ENCODE results near the gene NAALADL1.

Gene NAALADL1

DNA sequence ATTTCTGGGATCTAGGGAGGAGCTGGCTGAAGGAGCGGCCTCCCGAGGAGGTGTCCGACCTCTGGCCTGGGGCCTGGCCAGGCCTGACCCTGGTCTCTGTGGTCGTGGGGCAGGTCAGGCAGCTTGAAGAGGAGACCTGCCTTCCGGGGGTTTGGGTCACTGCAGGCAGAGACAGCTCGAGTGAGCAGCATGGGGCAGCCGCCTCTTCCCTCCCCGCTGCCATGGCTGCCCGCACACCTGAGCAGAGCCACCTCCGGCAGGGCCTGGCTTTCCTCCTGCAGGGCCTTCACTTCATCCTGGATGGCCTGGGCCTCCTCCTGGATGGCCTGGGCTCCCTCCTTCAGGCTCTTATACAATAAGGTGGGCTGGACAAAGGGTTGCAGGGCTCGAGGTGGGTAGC, 8.0 kb upstream of the NAALADL1 start:
- TF ChIP-seq, protein P1, sequence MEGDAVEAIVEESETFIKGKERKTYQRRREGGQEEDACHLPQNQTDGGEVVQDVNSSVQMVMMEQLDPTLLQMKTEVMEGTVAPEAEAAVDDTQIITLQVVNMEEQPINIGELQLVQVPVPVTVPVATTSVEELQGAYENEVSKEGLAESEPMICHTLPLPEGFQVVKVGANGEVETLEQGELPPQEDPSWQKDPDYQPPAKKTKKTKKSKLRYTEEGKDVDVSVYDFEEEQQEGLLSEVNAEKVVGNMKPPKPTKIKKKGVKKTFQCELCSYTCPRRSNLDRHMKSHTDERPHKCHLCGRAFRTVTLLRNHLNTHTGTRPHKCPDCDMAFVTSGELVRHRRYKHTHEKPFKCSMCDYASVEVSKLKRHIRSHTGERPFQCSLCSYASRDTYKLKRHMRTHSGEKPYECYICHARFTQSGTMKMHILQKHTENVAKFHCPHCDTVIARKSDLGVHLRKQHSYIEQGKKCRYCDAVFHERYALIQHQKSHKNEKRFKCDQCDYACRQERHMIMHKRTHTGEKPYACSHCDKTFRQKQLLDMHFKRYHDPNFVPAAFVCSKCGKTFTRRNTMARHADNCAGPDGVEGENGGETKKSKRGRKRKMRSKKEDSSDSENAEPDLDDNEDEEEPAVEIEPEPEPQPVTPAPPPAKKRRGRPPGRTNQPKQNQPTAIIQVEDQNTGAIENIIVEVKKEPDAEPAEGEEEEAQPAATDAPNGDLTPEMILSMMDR (IDR thresholded peaks at IDR 0.05; ENCODE audit: insufficient read depth, low read length, poor library complexity, severe bottlenecking): no peak
- H3K4me3 ChIP-seq (replicated peaks; ENCODE audit: low read depth, low read length): no peak overlapping the region
- no peaks in the 10 kb centered on the region for H3K36me3 ChIP-seq (ENCODE audit: control insufficient read depth, insufficient read depth, low read length)
- H3K27me3 ChIP-seq (replicated peaks; ENCODE audit: control insufficient read depth, insufficient read depth, low read length): no peaks in the 10 kb centered on the region
- no peak for DNase-seq (ENCODE audit: extremely low read depth, insufficient read length)

DNA sequence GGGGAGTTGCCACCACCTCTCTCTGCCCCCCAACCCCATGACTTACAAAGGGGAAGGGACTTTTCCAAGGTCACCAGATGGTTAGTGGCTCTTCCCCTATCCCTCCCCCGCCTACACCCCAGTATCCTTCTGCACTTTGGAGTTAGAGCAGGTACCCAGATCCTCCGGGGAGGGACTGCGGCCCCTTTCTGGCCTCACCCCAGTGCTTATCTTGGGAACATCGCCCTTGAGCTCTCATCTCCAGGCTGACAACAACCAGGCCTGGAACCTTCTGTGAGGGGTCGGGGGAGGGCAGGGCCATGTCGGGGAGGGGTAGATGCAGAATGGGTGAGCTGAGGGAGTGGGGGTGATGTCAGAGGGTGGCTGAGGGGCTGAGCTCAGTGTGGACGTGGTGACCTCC, 7.5 kb upstream of the NAALADL1 start:
- Histone ChIP-seq H3K27me3 (replicated peaks; ENCODE audit: control insufficient read depth, insufficient read depth, low read length) (no peaks in the 10 kb centered on the region), H3K4me3 (replicated peaks; ENCODE audit: low read depth, low read length) (no peak overlapping the region), H3K36me3 (ENCODE audit: control insufficient read depth, insufficient read depth, low read length) (no peaks in the 10 kb centered on the region)
- DNase-seq (ENCODE audit: extremely low read depth, insufficient read length): no peak
- TF ChIP-seq, protein P1 (IDR thresholded peaks at IDR 0.05; ENCODE audit: insufficient read depth, low read length, poor library complexity, severe bottlenecking): no peak

DNA sequence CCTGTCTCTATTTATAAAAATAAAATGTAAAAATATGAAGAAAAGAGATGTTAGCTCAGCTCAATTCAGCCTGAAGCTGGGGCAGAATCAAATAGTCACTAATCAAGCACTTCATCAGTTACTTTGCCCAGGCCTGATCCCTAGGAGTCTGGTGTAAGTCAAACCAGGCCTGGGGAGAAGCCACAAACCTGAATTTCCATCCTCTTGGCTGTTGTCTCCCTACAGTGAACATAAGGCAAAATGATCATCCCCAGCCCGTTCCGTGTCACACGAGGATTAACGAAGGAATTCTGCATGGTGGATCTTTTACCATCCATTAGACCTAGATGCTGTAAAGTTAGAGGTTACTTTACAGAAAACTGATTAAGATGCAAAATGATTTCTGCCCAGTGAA, 6.5 kb upstream of the NAALADL1 start:
- Histone ChIP-seq H3K4me3 (replicated peaks; ENCODE audit: low read depth, low read length) (no peak overlapping the region), H3K36me3 (ENCODE audit: control insufficient read depth, insufficient read depth, low read length) (no peaks in the 10 kb centered on the region), H3K27me3 (replicated peaks; ENCODE audit: control insufficient read depth, insufficient read depth, low read length) (no peaks in the 10 kb centered on the region)
- TF ChIP-seq, protein P1 (IDR thresholded peaks at IDR 0.05; ENCODE audit: insufficient read depth, low read length, poor library complexity, severe bottlenecking): no peak
- no peak for DNase-seq (ENCODE audit: extremely low read depth, insufficient read length)

DNA sequence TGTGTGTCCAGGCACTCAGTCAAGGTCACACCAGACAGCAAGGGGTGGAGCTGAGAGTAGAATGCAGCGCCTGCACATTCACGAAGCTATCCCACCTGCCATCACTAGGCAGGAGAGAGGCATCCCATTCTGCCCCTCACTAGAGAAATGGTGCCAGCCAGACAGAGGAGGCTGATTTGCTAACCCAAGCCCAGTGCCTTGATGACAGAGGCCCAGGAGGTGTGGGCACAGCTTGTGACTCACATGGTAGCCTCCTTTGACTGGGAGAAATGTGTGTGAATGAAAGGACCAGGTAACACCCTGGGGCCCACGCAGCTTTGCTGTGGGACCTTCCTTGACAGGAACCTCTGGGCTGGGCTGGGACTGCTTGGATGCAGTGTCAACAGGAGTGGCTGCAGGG, 5.2 kb upstream of the NAALADL1 start:
- TF ChIP-seq, protein P1 (IDR thresholded peaks at IDR 0.05; ENCODE audit: insufficient read depth, low read length, poor library complexity, severe bottlenecking): no peak
- Histone ChIP-seq H3K4me3 (replicated peaks; ENCODE audit: low read depth, low read length) (no peak overlapping the region), H3K27me3 (replicated peaks; ENCODE audit: control insufficient read depth, insufficient read depth, low read length) (no peaks in the 10 kb centered on the region)

DNA sequence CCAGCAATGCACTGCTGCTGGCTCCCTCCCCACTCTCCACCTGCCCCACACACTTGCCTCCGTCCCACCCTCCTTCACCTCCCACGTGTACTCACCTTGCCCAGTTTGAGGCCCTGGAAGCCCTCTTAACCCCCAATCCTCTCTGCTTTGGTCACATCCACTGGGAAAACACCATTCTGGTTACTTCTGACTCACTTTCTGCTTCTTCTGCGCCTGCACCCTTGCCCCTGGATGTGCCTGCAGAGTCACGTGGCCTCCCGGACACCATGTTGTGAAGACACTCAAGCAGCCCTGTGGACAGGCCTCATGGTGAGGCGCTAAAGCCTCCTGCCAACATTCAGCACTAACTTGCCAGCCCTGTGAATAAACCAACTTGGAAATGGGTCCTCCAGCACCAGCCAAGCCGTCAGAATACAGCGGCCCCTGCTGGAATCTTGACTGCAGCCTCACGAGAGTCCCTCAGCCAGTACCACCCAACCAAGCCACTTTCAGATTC, 2.6 kb upstream of the NAALADL1 start:
- Histone ChIP-seq H3K4me3 (replicated peaks; ENCODE audit: low read depth, low read length) (no peak overlapping the region), H3K36me3 (ENCODE audit: control insufficient read depth, insufficient read depth, low read length) (no peaks in the 10 kb centered on the region), H3K27me3 (replicated peaks; ENCODE audit: control insufficient read depth, insufficient read depth, low read length) (no peaks in the 10 kb centered on the region)
- DNase-seq (ENCODE audit: extremely low read depth, insufficient read length): no peak
- TF ChIP-seq, protein P1 (IDR thresholded peaks at IDR 0.05; ENCODE audit: insufficient read depth, low read length, poor library complexity, severe bottlenecking): no peak

More for the DNA sequence above, 5.2 kb upstream of the NAALADL1 start:
- H3K36me3 ChIP-seq (ENCODE audit: control insufficient read depth, insufficient read depth, low read length): no peaks in the 10 kb centered on the region
- no peak for DNase-seq (ENCODE audit: extremely low read depth, insufficient read length)
